ENCODE measurements around the gene DUSP11.

DNA sequence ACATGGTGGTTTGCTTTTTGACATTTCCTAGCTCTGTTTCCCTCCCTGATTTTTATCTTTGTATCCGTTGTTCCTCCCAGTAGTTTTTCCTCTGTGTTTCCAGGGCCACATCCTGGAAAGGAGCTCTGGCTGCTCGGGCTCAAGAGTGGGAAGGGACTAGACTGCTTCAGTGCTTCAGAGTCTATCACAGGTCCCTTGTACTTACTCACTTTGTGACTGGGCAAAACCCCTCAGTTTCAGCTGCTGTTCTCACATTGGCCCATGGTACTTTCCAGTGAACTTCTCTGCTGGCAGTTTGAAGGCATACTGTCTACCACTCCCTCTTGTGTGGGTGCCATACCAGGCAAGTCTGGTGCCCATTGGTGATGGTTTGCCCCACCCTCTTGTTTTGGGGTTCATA lies 41.3 kb upstream of the DUSP11 start:
- TF ChIP-seq, protein P1, sequence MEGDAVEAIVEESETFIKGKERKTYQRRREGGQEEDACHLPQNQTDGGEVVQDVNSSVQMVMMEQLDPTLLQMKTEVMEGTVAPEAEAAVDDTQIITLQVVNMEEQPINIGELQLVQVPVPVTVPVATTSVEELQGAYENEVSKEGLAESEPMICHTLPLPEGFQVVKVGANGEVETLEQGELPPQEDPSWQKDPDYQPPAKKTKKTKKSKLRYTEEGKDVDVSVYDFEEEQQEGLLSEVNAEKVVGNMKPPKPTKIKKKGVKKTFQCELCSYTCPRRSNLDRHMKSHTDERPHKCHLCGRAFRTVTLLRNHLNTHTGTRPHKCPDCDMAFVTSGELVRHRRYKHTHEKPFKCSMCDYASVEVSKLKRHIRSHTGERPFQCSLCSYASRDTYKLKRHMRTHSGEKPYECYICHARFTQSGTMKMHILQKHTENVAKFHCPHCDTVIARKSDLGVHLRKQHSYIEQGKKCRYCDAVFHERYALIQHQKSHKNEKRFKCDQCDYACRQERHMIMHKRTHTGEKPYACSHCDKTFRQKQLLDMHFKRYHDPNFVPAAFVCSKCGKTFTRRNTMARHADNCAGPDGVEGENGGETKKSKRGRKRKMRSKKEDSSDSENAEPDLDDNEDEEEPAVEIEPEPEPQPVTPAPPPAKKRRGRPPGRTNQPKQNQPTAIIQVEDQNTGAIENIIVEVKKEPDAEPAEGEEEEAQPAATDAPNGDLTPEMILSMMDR (IDR thresholded peaks at IDR 0.05; ENCODE audit: poor library complexity, severe bottlenecking), result no peak
- TF ChIP-seq POLR2AphosphoS5 (IDR thresholded peaks at IDR 0.05), result no peak
- no peak for TF ChIP-seq EP300 (conservative IDR thresholded peaks at IDR 0.05; ENCODE audit: poor library complexity, severe bottlenecking)
- TF ChIP-seq MXI1 (conservative IDR thresholded peaks at IDR 0.05; ENCODE audit: poor library complexity, severe bottlenecking), result no peak

Measured in neural cell (in vitro differentiated cells).